NB4 (cell line): ENCODE results near the gene TMEM184A.

Experiments used
- CTCF ChIP-seq: IDR thresholded peaks from one replicate; pipeline ENCODE4 v1.5.1; 2012; ENCODE audit warnings: low read depth, low read length
- MAX ChIP-seq: IDR thresholded peaks from 2 replicates; pipeline ENCODE4 v1.6.1; 2011; ENCODE audit warnings: low read depth, low read length
- POLR2A ChIP-seq: IDR thresholded peaks from 2 replicates; pipeline ENCODE4 v1.6.1; 2011; ENCODE audit warnings: mild to moderate bottlenecking; ENCODE audit not compliant: insufficient read length; ENCODE audit errors: extremely low read depth

- TF ChIP-seq POLR2A (no peak), CTCF (no peak), MAX (no peak)
These were observed 5.3 kb upstream of the TMEM184A start for GRCh38 chr7:1561036-1561940.
